Keratinocyte (primary cell): Measurements from ENCODE around the gene SMURF1. TPM values are rescaled to one million over a fixed set of nuclear protein-coding genes. Genes with fewer than 3 reads are reported as not detected.

Experiments
- DNase-seq: peaks from one replicate; pipeline ENCODE4 v3.0.0-alpha.2; 2011; ENCODE audit warnings: low read depth, missing footprints, low spot score
- FAIRE-seq: peaks from 2 replicates; lab custom pipeline; 2011; peaks lifted over from hg19 to GRCh38; lab: Jason Lieb, UNC
- H2AFZ ChIP-seq: 2 replicates; pipeline ENCODE4 v1.6.0; 2012; ENCODE audit warnings: low read length, control low read depth, inconsistent platforms; ENCODE audit not compliant: control insufficient read depth
- H3K27ac ChIP-seq: 2 replicates; pipeline ENCODE4 v1.5.1; 2011; ENCODE audit warnings: low read length; ENCODE audit not compliant: control insufficient read depth, insufficient read depth
- H3K27me3 ChIP-seq: 3 replicates; pipeline ENCODE4 v1.6.0; 2011; ENCODE audit warnings: low read length; ENCODE audit not compliant: control insufficient read depth, insufficient read depth; ENCODE audit errors: extremely low read depth
- H3K36me3 ChIP-seq, 2 experiments: 2 replicates in 1 of 2; 3 replicates in 1 of 2; pipeline ENCODE4 v1.5.1; 2011; ENCODE audit warnings: low read length in 2 of 2, mild to moderate bottlenecking in 1 of 2; ENCODE audit not compliant: control insufficient read depth in 2 of 2, insufficient read depth in 2 of 2; ENCODE audit errors: extremely low read depth in 1 of 2
- H3K4me1 ChIP-seq: 3 replicates; pipeline ENCODE4 v1.5.1; 2011; ENCODE audit warnings: low read length; ENCODE audit not compliant: control insufficient read depth, insufficient read depth; ENCODE audit errors: extremely low read depth
- H3K4me2 ChIP-seq: 3 replicates; pipeline ENCODE4 v1.6.0; 2011; ENCODE audit warnings: low read depth, low read length; ENCODE audit not compliant: control insufficient read depth, insufficient read depth; ENCODE audit errors: extremely low read depth
- H3K4me3 ChIP-seq, 3 experiments: fragments of 200-600 bp in 1 of 3; sonication (generic) in 1 of 3; 2 replicates in 2 of 3; 3 replicates in 1 of 3; pipeline ENCODE4 v1.5.1; 2011 to 2016; ENCODE audit warnings: low read length in 3 of 3, mild to moderate bottlenecking in 3 of 3, control low read depth in 2 of 3, inconsistent platforms in 1 of 3, low read depth in 1 of 3, mixed read lengths in 1 of 3, mixed run types in 1 of 3, moderate library complexity in 1 of 3; ENCODE audit not compliant: control insufficient read depth in 2 of 3, insufficient read depth in 2 of 3; ENCODE audit errors: extremely low read depth in 1 of 3
- H3K79me2 ChIP-seq: 2 replicates; pipeline ENCODE4 v1.6.0; 2012; ENCODE audit warnings: low read length; ENCODE audit not compliant: control insufficient read depth, insufficient read depth
- H3K9ac ChIP-seq: 3 replicates; pipeline ENCODE4 v1.6.0; 2011; ENCODE audit warnings: low read length; ENCODE audit not compliant: control insufficient read depth, insufficient read depth; ENCODE audit errors: extremely low read depth
- H3K9me1 ChIP-seq: 3 replicates; pipeline ENCODE4 v1.6.0; 2011; ENCODE audit warnings: low read length; ENCODE audit not compliant: control insufficient read depth, insufficient read depth; ENCODE audit errors: extremely low read depth
- H3K9me3 ChIP-seq: 2 replicates; pipeline ENCODE4 v1.5.1; 2012; ENCODE audit warnings: low read depth, low read length; ENCODE audit not compliant: control insufficient read depth
- H4K20me1 ChIP-seq: 3 replicates; pipeline ENCODE4 v1.6.0; 2011; ENCODE audit warnings: low read length; ENCODE audit not compliant: control insufficient read depth, insufficient read depth; ENCODE audit errors: extremely low read depth
- EZH2 ChIP-seq: IDR thresholded peaks from one replicate; pipeline ENCODE4 v1.6.1; 2012; ENCODE audit warnings: inconsistent platforms, mild to moderate bottlenecking, low read length, moderate library complexity
- dilution Hi-C: fragments of 300-500 bp; cut with MboI; formaldehyde crosslinking; loops from one replicate; pipeline ENCODE4 v1.7.0; 2020; ENCODE audit warnings: low sequenced_read_pairs; ENCODE audit not compliant: extremely low pct_ligation_motif_present
- polyA plus RNA-seq, 5 experiments: library from polyadenylated mRNA; depleted of rRNA in 3 of 5; stranded (reverse) in 3 of 5; stranded (forward) in 1 of 5; unstranded in 1 of 5; fragments of >200 nt; gene quantifications; 1 replicate in 1 of 5; 2 replicates in 3 of 5; 3 replicates in 1 of 5; pipeline versions ENCODE4 v1.2.1 to v1.2.3, GENCODE V29; 2011 to 2012; ENCODE audit warnings: missing spikeins in 2 of 5, low read depth in 1 of 5, low replicate concordance in 1 of 5
- TF ChIP-seq, protein P1 (sequence below), 3 experiments: IDR thresholded peaks in 1 of 3; conservative IDR thresholded peaks in 1 of 3; optimal IDR thresholded peaks in 1 of 3; 2 replicates in 2 of 3; 3 replicates in 1 of 3; pipeline versions ENCODE3 to v1.5.1; 2011; ENCODE audit warnings: low read length in 3 of 3, mild to moderate bottlenecking in 3 of 3, moderate library complexity in 2 of 3, control low read depth in 1 of 3, inconsistent platforms in 1 of 3; ENCODE audit not compliant: insufficient read depth in 2 of 3; ENCODE audit errors: extremely low read depth in 1 of 3

Gene SMURF1
- polyA plus RNA-seq, 1 donor (not counting 4 experiments of a cell fraction or from before 2014, with no cell fraction given) = 22.2 TPM

DNA sequence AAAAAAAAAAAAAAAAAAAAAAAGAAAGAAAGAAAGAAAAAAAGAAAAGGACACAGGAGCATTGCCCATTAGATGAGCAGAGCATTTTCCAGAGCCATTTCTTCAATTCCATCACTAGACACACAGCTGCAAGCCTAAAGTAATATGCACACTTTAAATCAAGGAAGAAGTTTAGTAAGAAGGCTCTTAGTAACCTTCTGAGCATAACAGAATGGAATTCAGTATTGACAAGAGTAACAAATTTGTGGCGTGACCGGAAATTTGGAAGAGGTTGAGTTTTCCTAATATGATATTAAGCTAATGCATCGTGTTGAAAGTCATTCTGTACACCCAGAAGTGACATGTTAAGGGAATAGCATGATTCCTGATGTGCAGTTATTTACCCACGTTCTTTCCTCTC is 35.3 kb downstream of the SMURF1 start:
- Histone ChIP-seq H3K9ac (no peak overlapping the region), H2AFZ (no peak overlapping the region), H3K27ac (peak overlapping the region; percentile 65), H3K4me2 (no peak overlapping the region), H3K27me3 (no peaks in the 10 kb centered on the region), H3K79me2 (peaks cover 96% of the 10 kb centered on the region), H3K4me1 (peaks cover 64% of the 10 kb centered on the region), H4K20me1 (peaks cover 27% of the 10 kb centered on the region), H3K9me3 (no peaks in the 10 kb centered on the region), H3K9me1 (peaks cover 16% of the 10 kb centered on the region), H3K4me3 (no peak overlapping the region), H3K36me3 (no peaks in the 10 kb centered on the region)
- FAIRE-seq (peak; percentile 20), DNase-seq (no peak)
- TF ChIP-seq, protein P1, sequence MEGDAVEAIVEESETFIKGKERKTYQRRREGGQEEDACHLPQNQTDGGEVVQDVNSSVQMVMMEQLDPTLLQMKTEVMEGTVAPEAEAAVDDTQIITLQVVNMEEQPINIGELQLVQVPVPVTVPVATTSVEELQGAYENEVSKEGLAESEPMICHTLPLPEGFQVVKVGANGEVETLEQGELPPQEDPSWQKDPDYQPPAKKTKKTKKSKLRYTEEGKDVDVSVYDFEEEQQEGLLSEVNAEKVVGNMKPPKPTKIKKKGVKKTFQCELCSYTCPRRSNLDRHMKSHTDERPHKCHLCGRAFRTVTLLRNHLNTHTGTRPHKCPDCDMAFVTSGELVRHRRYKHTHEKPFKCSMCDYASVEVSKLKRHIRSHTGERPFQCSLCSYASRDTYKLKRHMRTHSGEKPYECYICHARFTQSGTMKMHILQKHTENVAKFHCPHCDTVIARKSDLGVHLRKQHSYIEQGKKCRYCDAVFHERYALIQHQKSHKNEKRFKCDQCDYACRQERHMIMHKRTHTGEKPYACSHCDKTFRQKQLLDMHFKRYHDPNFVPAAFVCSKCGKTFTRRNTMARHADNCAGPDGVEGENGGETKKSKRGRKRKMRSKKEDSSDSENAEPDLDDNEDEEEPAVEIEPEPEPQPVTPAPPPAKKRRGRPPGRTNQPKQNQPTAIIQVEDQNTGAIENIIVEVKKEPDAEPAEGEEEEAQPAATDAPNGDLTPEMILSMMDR (optimal IDR thresholded peaks at IDR 0.05 in 1 of 3, IDR thresholded peaks at IDR 0.05 in 1 of 3, conservative IDR thresholded peaks at IDR 0.05 in 1 of 3; ENCODE audit: extremely low read depth in 1 of 3, insufficient read depth in 2 of 3, low read length in 3 of 3) = no peak
- TF ChIP-seq EZH2 = no peak
- dilution Hi-C loops = no loop called here

DNA sequence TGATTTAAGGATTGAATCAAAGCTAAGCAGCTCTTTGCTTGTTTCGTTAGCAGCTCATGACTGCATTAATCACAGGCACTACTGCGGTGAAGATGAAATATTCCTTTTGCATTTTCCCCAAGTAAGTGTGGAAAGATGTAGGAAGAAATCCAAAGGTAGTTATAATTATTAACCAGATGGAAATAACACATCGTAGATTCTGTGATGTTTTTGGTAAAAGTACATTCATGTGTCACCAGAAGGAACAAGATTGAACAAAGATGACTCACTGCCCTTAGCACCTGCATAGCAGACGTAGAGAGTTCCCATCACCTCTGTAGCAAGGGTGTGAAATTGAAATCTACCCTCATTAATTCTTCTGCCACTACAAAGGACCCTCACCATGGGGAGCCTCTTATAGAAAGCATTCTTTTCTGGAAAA is 37.1 kb downstream of the SMURF1 start:
- no peak for DNase-seq

More for the DNA sequence above, 37.1 kb downstream of the SMURF1 start:
- Histone ChIP-seq H3K79me2 (peaks cover 94% of the 10 kb centered on the region), H3K9ac (peak overlapping the region; percentile 67), H3K9me1 (peaks cover 16% of the 10 kb centered on the region), H2AFZ (no peak overlapping the region), H3K4me1 (peaks cover 74% of the 10 kb centered on the region), H3K9me3 (no peaks in the 10 kb centered on the region), H3K36me3 (no peaks in the 10 kb centered on the region), H4K20me1 (peaks cover 25% of the 10 kb centered on the region), H3K4me3 (peak overlapping the region in 2 of 3 experiments; percentile 16 to 45), H3K27me3 (no peaks in the 10 kb centered on the region), H3K27ac (peak overlapping the region; percentile 88), H3K4me2 (peak overlapping the region; percentile 75)
- peak; percentile 51 for FAIRE-seq
- TF ChIP-seq EZH2 = no peak
- TF ChIP-seq, protein P1 (optimal IDR thresholded peaks at IDR 0.05 in 1 of 3, IDR thresholded peaks at IDR 0.05 in 1 of 3, conservative IDR thresholded peaks at IDR 0.05 in 1 of 3; ENCODE audit: extremely low read depth in 1 of 3, insufficient read depth in 2 of 3, low read length in 3 of 3) = no peak
- dilution Hi-C loops = no loop called here
